Heart left ventricle (tissue), 13 donors: ENCODE results near the gene SH2D1B.

Experiments
- CTCF ChIP-seq, 12 donors: fragments of 200-600 bp; sonication (generic) in 4 of 12; IDR thresholded peaks; one replicate each; pipeline versions ENCODE4 v1.5.0 to v1.8.0; 2018 to 2022; ENCODE audit warnings: antibody characterized with exemption in 12 of 12, mild to moderate bottlenecking in 5 of 12
- POLR2A ChIP-seq, 2 donors: fragments of 450-650 bp; IDR thresholded peaks; one replicate each; pipeline ENCODE4 v1.6.1; 2017; ENCODE audit warnings: antibody characterized with exemption in 2 of 2, mild to moderate bottlenecking in 2 of 2, moderate library complexity in 2 of 2
- donor health status: ischemic (EF 13 %, LVEDD 7.1; RV severe dilation, severe dysfunction).
- donor health status: DM: no; HTN: yes; CAD: no.
- donor health status: DM: no; HTN: no; CAD: no.
- donor health status: ischemic (EF 25% LVEDD 6.9; RV normal size, moderate dysfunction).
- donor health status: ischemic (EF 25% LVEDD 5.7; RV mildly dilated, moderate dysfunction).
- donor health status: ischemic (EF 35%, LVEDD 5.7; RV mildly dilated, moderate dysfunction).
- donor health status: nonischemic (EF 11% LVEDD 7.7; RV severe dilation, severe dysfunction).
- donor health status: DM: yes; HTN: yes; CAD: no.
- donor health status: PGD.
- donor health status: ischemic (EF 29% LVEDD 5.4; RV normal size, mild dysfunction).
- donor health status: nonischemic (EF 23%, LVEDD 6.1; RV moderate dilation, normal function).

- TF ChIP-seq CTCF (IDR thresholded peaks at IDR 0.05) (no peak), POLR2A (IDR thresholded peaks at IDR 0.05) (no peak)
Measured at GRCh38 chr1:162366671-162367070, 45.3 kb downstream of the SH2D1B start.
